Astrocyte of the spinal cord (primary cell): ENCODE measurements around the gene NDST4.

Experiments
- DNase-seq: peaks from one replicate; pipeline ENCODE4 v3.0.0; 2011; ENCODE audit warnings: low read depth, low spot score
- H3K4me3 ChIP-seq: 2 replicates; pipeline ENCODE4 v1.5.1; 2011; ENCODE audit warnings: low read depth, mild to moderate bottlenecking, low read length, moderate library complexity
- in situ Hi-C: cut with HindIII; loops from 2 replicates; pipeline ENCODE4 v1.10.0; 2017; ENCODE audit warnings: low sequenced_read_pairs
- TF ChIP-seq, protein P1 (sequence below): IDR thresholded peaks from 2 replicates; pipeline ENCODE4 v1.5.1; 2012; ENCODE audit warnings: low read depth, mild to moderate bottlenecking, low read length, inconsistent platforms

Gene NDST4

DNA sequence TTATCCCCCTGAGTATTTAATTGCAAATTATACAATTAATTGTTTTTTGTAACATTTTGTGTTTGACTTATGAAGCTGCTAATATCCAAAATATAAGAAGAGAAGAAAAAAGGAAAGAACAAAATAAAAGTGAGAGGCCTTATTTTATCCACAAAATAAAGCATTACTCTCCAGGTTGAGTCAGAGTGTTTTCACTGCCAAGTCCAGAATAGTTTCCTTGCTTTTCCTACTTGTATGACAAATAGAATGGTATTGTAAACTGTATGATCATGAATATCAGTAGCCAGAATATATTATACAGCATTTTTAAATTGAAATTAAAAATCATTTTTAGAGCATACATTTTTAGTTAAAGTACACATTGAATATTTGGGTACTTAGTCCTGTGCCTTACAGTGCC lies 237.8 kb downstream of the NDST4 start:
- H3K4me3 ChIP-seq, result no peak overlapping the region
- in situ Hi-C loops, result no loop called here
- TF ChIP-seq, protein P1, sequence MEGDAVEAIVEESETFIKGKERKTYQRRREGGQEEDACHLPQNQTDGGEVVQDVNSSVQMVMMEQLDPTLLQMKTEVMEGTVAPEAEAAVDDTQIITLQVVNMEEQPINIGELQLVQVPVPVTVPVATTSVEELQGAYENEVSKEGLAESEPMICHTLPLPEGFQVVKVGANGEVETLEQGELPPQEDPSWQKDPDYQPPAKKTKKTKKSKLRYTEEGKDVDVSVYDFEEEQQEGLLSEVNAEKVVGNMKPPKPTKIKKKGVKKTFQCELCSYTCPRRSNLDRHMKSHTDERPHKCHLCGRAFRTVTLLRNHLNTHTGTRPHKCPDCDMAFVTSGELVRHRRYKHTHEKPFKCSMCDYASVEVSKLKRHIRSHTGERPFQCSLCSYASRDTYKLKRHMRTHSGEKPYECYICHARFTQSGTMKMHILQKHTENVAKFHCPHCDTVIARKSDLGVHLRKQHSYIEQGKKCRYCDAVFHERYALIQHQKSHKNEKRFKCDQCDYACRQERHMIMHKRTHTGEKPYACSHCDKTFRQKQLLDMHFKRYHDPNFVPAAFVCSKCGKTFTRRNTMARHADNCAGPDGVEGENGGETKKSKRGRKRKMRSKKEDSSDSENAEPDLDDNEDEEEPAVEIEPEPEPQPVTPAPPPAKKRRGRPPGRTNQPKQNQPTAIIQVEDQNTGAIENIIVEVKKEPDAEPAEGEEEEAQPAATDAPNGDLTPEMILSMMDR, result no peak
- peak; percentile 42 for DNase-seq

DNA sequence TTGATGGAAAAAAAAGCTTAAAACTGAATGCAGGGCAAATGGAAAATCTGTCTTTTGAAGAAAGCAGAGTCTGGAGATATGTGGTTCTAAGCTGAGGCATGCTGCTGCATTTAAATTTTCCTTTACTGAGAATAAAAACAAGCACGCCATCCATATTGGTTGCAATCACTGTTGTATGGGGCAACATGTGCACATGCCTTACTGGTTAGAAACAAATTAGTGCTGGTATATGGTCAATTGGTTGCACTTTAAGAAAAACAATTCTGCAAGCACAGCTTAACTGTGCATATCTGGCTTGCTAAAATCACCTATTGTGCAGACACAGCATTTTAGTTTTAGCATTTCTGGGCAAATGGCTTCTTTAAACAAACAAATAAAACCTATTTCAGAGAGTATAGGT lies 239.1 kb downstream of the NDST4 start:
- TF ChIP-seq, protein P1, result no peak
- no peak for DNase-seq
- H3K4me3 ChIP-seq, result no peak overlapping the region
- in situ Hi-C loops, result no loop called here

DNA sequence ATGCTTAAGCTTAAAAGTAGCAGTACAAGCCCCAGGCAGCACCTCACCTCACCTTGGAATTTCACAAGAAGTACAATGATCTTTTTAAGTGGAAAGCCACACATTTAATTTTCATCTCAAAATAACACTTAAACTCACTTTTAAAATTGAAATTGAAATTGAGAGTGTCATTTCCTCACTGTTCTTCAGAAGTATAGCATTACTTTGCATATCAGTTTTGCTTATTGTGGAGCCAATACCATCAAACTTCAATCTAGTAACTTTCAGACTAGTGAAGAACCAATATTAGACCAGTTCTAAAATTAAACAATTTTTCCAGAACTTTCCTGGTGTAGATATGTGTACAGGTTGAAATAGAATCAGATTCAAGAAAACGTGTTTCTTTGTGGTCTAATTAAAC lies 242.4 kb downstream of the NDST4 start:
- TF ChIP-seq, protein P1, result no peak
- no peak overlapping the region for H3K4me3 ChIP-seq
- DNase-seq, result no peak
- in situ Hi-C loops, result no loop called here

- TF ChIP-seq, protein P1, result no peak
- no peak overlapping the region for H3K4me3 ChIP-seq
- DNase-seq, result no peak
- in situ Hi-C loops, result no loop called here
Observed at GRCh38 chr4:114866901-114867670, 246.3 kb downstream of the NDST4 start.

GRCh38 chr4:114864060-114864459 lies 249.4 kb downstream of the NDST4 start:
- in situ Hi-C loops, result no loop called here
- TF ChIP-seq, protein P1, result no peak

GRCh38 chr4:114860786-114861185 lies 252.6 kb downstream of the NDST4 start:
- DNase-seq, result no peak
- in situ Hi-C loops, result no loop called here
- no peak overlapping the region for H3K4me3 ChIP-seq
- TF ChIP-seq, protein P1, result no peak

More at GRCh38 chr4:114864060-114864459, 249.4 kb downstream of the NDST4 start:
- H3K4me3 ChIP-seq, result no peak overlapping the region
- DNase-seq, result no peak
